Tibial nerve (tissue), 4 donors: Measurements from ENCODE around the gene KCNK10.

Source experiments
- EP300 ChIP-seq, 2 donors: sonication (generic); formaldehyde crosslinking; IDR thresholded peaks; one replicate each; pipeline ENCODE4 v1.6.1; 2017; ENCODE audit warnings: antibody characterized with exemption in 2 of 2, mild to moderate bottlenecking in 1 of 2
- POLR2A ChIP-seq, 2 donors: fragments of 450-650 bp; IDR thresholded peaks; one replicate each; pipeline ENCODE4 v1.6.1; 2017; ENCODE audit warnings: antibody characterized with exemption in 2 of 2, mild to moderate bottlenecking in 2 of 2, moderate library complexity in 2 of 2
- TF ChIP-seq, protein P1 (sequence below), 5 experiments: fragments of 200-600 bp in 3 of 5; fragments of 450-650 bp in 2 of 5; sonication (generic) in 3 of 5; IDR thresholded peaks; one replicate each; pipeline ENCODE4 v1.5.1; 2016 to 2019; ENCODE audit warnings: antibody characterized with exemption in 5 of 5, mild to moderate bottlenecking in 3 of 5, moderate library complexity in 2 of 5

DNA sequence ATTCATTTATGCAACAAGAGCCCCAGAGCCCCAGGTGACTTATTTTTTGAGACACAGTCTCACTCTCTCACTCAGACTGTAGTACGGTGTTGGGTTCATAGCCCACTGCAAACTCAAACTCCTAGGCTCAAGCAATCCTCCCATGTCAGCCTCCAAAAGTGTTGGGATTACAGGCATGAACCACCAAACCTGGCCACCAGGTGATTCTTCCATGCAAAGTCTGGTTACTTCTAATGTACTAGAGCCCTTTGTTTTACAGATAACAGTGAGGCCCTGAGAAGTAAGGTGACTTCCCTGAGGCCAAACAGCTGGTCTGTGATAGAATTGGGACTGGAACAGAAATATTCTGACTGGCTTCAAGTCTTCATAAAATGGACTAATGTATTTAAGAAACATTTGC lies 10.0 kb upstream of the KCNK10 start:
- TF ChIP-seq, protein P1, sequence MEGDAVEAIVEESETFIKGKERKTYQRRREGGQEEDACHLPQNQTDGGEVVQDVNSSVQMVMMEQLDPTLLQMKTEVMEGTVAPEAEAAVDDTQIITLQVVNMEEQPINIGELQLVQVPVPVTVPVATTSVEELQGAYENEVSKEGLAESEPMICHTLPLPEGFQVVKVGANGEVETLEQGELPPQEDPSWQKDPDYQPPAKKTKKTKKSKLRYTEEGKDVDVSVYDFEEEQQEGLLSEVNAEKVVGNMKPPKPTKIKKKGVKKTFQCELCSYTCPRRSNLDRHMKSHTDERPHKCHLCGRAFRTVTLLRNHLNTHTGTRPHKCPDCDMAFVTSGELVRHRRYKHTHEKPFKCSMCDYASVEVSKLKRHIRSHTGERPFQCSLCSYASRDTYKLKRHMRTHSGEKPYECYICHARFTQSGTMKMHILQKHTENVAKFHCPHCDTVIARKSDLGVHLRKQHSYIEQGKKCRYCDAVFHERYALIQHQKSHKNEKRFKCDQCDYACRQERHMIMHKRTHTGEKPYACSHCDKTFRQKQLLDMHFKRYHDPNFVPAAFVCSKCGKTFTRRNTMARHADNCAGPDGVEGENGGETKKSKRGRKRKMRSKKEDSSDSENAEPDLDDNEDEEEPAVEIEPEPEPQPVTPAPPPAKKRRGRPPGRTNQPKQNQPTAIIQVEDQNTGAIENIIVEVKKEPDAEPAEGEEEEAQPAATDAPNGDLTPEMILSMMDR (IDR thresholded peaks at IDR 0.05) = no peak
- TF ChIP-seq POLR2A (IDR thresholded peaks at IDR 0.05) (no peak), EP300 (IDR thresholded peaks at IDR 0.05) (no peak)
